22Rv1 (cell line): ENCODE results near the gene DNAJB5.

Experiments
- CTCF ChIP-seq: fragments of 450-650 bp; IDR thresholded peaks from 2 replicates; pipeline ENCODE4 v1.5.1; 2017; ENCODE audit warnings: mild to moderate bottlenecking
- ZFX ChIP-seq: fragments of 450-650 bp; IDR thresholded peaks from 2 replicates; pipeline ENCODE4 v1.6.1; 2017; ENCODE audit warnings: antibody characterized with exemption, borderline replicate concordance

- no peak for TF ChIP-seq CTCF
- TF ChIP-seq ZFX, result no peak
Measured at GRCh38 chr9:34976992-34977391, 12.6 kb upstream of the DNAJB5 start.
